GM23338 (cell line): ENCODE measurements around the gene KRTAP5-6. TPM values are rescaled to one million over a fixed set of nuclear protein-coding genes. Genes with fewer than 3 reads are reported as not detected.

Source experiments
- ATAC-seq: fragments of 200-7000 bp; cut with Tn5 transposase; 3 replicates; pipeline ENCODE4 v1.9.1; 2020
- DNase-seq: peaks from one replicate; pipeline ENCODE4 v3.0.0-alpha.2; 2015; ENCODE audit warnings: low spot score
- H2AFZ ChIP-seq: fragments of 200-600 bp; sonication (generic); 2 replicates; pipeline ENCODE4 v1.8.0; 2016; ENCODE audit warnings: antibody characterized with exemption, mild to moderate bottlenecking, moderate library complexity
- H3F3A ChIP-seq: fragments of 200-600 bp; sonication (generic); replicated peaks from 2 replicates; pipeline ENCODE4 v1.8.0; 2017; ENCODE audit warnings: antibody characterized with exemption, mixed run types, low read depth
- H3K27ac ChIP-seq: fragments of 200-600 bp; sonication (generic); 2 replicates; pipeline ENCODE4 v1.6.1; 2016; ENCODE audit warnings: low read depth
- H3K27me3 ChIP-seq: fragments of 200-600 bp; sonication (generic); 2 replicates; pipeline ENCODE4 v1.8.0; 2016; ENCODE audit warnings: mild to moderate bottlenecking, mixed run types, moderate library complexity; ENCODE audit not compliant: insufficient read depth
- H3K36me3 ChIP-seq: fragments of 200-600 bp; sonication (generic); 2 replicates; pipeline ENCODE4 v1.8.0; 2016; ENCODE audit warnings: mild to moderate bottlenecking; ENCODE audit not compliant: insufficient read depth
- H3K4me1 ChIP-seq: fragments of 200-600 bp; sonication (generic); 2 replicates; pipeline ENCODE4 v1.8.0; 2016; ENCODE audit warnings: mild to moderate bottlenecking, moderate library complexity; ENCODE audit not compliant: insufficient read depth
- H3K4me2 ChIP-seq: fragments of 200-600 bp; sonication (generic); 2 replicates; pipeline ENCODE4 v1.7.1; 2017; ENCODE audit warnings: mixed run types
- H3K4me3 ChIP-seq: fragments of 200-600 bp; sonication (generic); 2 replicates; pipeline ENCODE4 v1.6.1; 2016; ENCODE audit warnings: mixed run types
- H3K79me2 ChIP-seq: fragments of 200-600 bp; sonication (generic); replicated peaks from 2 replicates; pipeline ENCODE4 v1.8.0; 2017; ENCODE audit warnings: mild to moderate bottlenecking; ENCODE audit not compliant: insufficient read depth
- H3K9me2 ChIP-seq: fragments of 200-600 bp; sonication (generic); 2 replicates; pipeline ENCODE4 v1.8.0; 2017; ENCODE audit not compliant: insufficient read depth
- H4K20me1 ChIP-seq: fragments of 200-600 bp; sonication (generic); replicated peaks from 2 replicates; pipeline ENCODE4 v1.8.0; 2017; ENCODE audit warnings: mild to moderate bottlenecking; ENCODE audit not compliant: insufficient read depth
- H3K27ac Mint-ChIP-seq: 2 replicates; pipeline ENCODE4 v1.8.0; 2020; ENCODE audit warnings: inconsistent platforms, mild to moderate bottlenecking, moderate library complexity, mixed read lengths
- H3K27me3 Mint-ChIP-seq: 3 replicates; pipeline ENCODE4 v1.8.0; 2022; ENCODE audit warnings: low read depth, mild to moderate bottlenecking, moderate library complexity, mixed read lengths, inconsistent platforms; ENCODE audit not compliant: insufficient read depth, poor library complexity
- H3K36me3 Mint-ChIP-seq: 3 replicates; pipeline ENCODE4 v1.8.0; 2021; ENCODE audit warnings: low read depth, mild to moderate bottlenecking, inconsistent platforms, moderate library complexity, mixed read lengths
- H3K4me1 Mint-ChIP-seq: 3 replicates; pipeline ENCODE4 v1.8.0; 2020; ENCODE audit warnings: mild to moderate bottlenecking, inconsistent platforms, mixed read lengths
- H3K4me3 Mint-ChIP-seq: 3 replicates; pipeline ENCODE4 v1.8.0; 2021; ENCODE audit warnings: moderate library complexity, mild to moderate bottlenecking, inconsistent platforms, mixed read lengths
- H3K9me3 Mint-ChIP-seq: 3 replicates; pipeline ENCODE4 v1.8.0; 2020; ENCODE audit warnings: moderate library complexity, mild to moderate bottlenecking, inconsistent platforms, mixed read lengths
- CREB1 ChIP-seq: fragments of 250-450 bp; sonication (Bioruptor Pico); IDR thresholded peaks from 2 replicates; pipeline ENCODE4 v1.5.0; 2020; ENCODE audit warnings: low read depth, mild to moderate bottlenecking, moderate library complexity
- CTCF ChIP-seq, 2 experiments: fragments of 200-600 bp in 1 of 2; sonication (generic) in 1 of 2; conservative IDR thresholded peaks; 2 replicates each; pipeline versions ENCODE4 v1.5.1 to v1.6.1; 2016 to 2017; ENCODE audit warnings: antibody characterized with exemption in 2 of 2, low read depth in 2 of 2, mild to moderate bottlenecking in 2 of 2, moderate library complexity in 1 of 2
- EZH2 ChIP-seq: fragments of 200-600 bp; sonication (generic); IDR thresholded peaks from one replicate; pipeline ENCODE4 v1.8.0; 2017; ENCODE audit warnings: antibody characterized with exemption, mild to moderate bottlenecking, low read depth; ENCODE audit not compliant: unreplicated experiment
- NANOG ChIP-seq: IDR thresholded peaks from 2 replicates; pipeline ENCODE4 v1.6.1; 2016; ENCODE audit warnings: antibody characterized with exemption, borderline replicate concordance
- REST ChIP-seq: IDR thresholded peaks from one replicate; pipeline ENCODE4 v1.6.1; 2018; ENCODE audit warnings: antibody characterized with exemption; ENCODE audit not compliant: unreplicated experiment
- STAT1 ChIP-seq: IDR thresholded peaks from one replicate; pipeline ENCODE4 v1.6.1; 2016; ENCODE audit warnings: antibody characterized with exemption; ENCODE audit not compliant: unreplicated experiment
- ZNF114 ChIP-seq: fragments of 250-450 bp; sonication (Bioruptor Pico); IDR thresholded peaks from 2 replicates; pipeline ENCODE4 v1.5.0; 2020; ENCODE audit warnings: mild to moderate bottlenecking, moderate library complexity
- ZNF331 ChIP-seq: fragments of 250-450 bp; sonication (Bioruptor Pico); IDR thresholded peaks from 2 replicates; pipeline ENCODE4 v1.5.0; 2020; ENCODE audit warnings: low read depth, mild to moderate bottlenecking, moderate library complexity
- polyA plus RNA-seq: library from polyadenylated mRNA; unstranded; fragments of >200 nt; fragmentation: Nextera tagmentation; extraction: Ambion mirVana; gene quantifications from 2 replicates; pipeline ENCODE4 v1.2.1, GENCODE V29; 2016
- total RNA-seq: library from RNA; depleted of rRNA; stranded (reverse); fragments of >200 nt; shearing (Covaris generic); gene quantifications from 2 replicates; pipeline ENCODE4 v1.2.3, GENCODE V29; 2014
- TF ChIP-seq, protein P1 (sequence below): IDR thresholded peaks from 2 replicates; pipeline ENCODE4 v1.6.1; 2016; ENCODE audit warnings: antibody characterized with exemption

The KRTAP5-6 gene
- total and polyA plus RNA-seq, 2 experiments from 2014 or later, result not detected

DNA sequence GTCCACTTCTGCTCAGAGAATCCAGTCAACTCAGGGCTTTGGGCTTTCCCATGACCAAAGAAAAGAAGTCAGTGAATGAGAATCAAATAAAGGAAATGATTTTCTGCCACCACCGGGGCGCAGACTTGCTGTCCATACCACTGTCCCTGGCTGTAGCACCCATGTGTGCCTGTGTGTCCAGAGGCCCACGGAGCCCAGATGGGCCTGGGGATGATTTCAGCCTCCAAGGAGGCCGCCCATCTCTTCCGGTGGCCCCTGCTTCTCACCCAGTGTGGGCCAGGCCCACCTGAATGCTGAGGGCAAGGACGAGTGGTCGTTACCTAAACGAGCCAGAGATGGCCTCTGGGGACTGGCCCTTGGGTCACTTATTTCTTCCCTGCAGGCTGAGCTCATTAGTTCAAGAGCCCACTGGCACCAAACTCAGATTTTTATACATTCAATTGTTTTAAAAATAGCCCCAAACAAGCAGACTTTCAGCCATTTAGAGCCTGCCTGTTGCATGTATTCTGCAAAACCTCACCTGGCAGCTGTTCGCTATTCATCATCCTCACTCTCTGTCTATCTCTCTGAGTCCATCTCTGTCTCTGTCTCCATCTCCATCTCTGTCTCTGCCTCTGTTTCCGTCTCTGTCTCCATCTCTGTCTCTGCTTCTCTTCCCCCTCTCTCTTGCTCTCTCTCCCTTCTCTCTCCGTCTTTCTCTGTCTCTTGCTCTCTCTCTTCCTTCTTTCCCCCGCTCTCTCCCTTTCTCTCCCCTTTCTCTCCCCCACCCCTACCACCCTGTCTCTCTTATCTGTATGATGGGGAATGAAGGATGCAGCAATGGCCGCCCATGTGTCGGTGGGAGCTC lies 43.2 kb upstream of the KRTAP5-6 start (continued):
- TF ChIP-seq CTCF (conservative IDR thresholded peaks at IDR 0.05; ENCODE audit: low read depth in 2 of 2), result no peak
- TF ChIP-seq, protein P1, sequence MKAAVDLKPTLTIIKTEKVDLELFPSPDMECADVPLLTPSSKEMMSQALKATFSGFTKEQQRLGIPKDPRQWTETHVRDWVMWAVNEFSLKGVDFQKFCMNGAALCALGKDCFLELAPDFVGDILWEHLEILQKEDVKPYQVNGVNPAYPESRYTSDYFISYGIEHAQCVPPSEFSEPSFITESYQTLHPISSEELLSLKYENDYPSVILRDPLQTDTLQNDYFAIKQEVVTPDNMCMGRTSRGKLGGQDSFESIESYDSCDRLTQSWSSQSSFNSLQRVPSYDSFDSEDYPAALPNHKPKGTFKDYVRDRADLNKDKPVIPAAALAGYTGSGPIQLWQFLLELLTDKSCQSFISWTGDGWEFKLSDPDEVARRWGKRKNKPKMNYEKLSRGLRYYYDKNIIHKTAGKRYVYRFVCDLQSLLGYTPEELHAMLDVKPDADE, result no peak
- TF ChIP-seq EZH2, result no peak
- TF ChIP-seq CREB1 (CRISPR knock-in tag), result no peak
- no peak for TF ChIP-seq REST
- no peak for TF ChIP-seq ZNF331 (CRISPR knock-in tag)

GRCh38 chr11:1654388-1655167 lies 42.4 kb upstream of the KRTAP5-6 start:
- H4K20me1 ChIP-seq, result no peaks in the 10 kb centered on the region
- no peaks in the 10 kb centered on the region for H3K36me3 ChIP-seq
- H3K9me2 ChIP-seq, result no peaks in the 10 kb centered on the region
- Mint-ChIP-seq H3K4me3 (no peak overlapping the region), H3K27me3 (peaks cover 5% of the 10 kb centered on the region), H3K27ac (no peak overlapping the region), H3K36me3 (no peaks in the 10 kb centered on the region), H3K4me1 (peaks cover 6% of the 10 kb centered on the region; the same call in 2 of the 3 replicates), H3K9me3 (no peaks in the 10 kb centered on the region)
- TF ChIP-seq NANOG (no peak), REST (no peak), STAT1 (no peak), ZNF114 (CRISPR knock-in tag) (no peak), EZH2 (no peak), CREB1 (CRISPR knock-in tag) (no peak)
- TF ChIP-seq, protein P1, result no peak
- no peaks in the 10 kb centered on the region for H3K79me2 ChIP-seq
- H3F3A ChIP-seq, result no peaks in the 10 kb centered on the region
- no peak for DNase-seq
- no peaks in the 10 kb centered on the region for H3K27me3 ChIP-seq
- H3K27ac ChIP-seq, result no peak overlapping the region
- H2AFZ ChIP-seq, result no peak overlapping the region
- no peaks in the 10 kb centered on the region for H3K4me1 ChIP-seq
- H3K4me3 ChIP-seq, result no peak overlapping the region
- ATAC-seq, result no peak
- no peak overlapping the region for H3K4me2 ChIP-seq
